ENCODE data around the gene OR4K15. TPM values are rescaled to one million over a fixed set of nuclear protein-coding genes. Genes with fewer than 3 reads are reported as not detected.

Gene OR4K15
- total RNA-seq, 1 donor from 2014 or later: not detected

- H3K27ac ChIP-seq (replicated peaks): no peak within 1 kb of the TSS
- intact Hi-C loops (cut with micrococcal nuclease): no loop called here
- TF ChIP-seq, protein P1, sequence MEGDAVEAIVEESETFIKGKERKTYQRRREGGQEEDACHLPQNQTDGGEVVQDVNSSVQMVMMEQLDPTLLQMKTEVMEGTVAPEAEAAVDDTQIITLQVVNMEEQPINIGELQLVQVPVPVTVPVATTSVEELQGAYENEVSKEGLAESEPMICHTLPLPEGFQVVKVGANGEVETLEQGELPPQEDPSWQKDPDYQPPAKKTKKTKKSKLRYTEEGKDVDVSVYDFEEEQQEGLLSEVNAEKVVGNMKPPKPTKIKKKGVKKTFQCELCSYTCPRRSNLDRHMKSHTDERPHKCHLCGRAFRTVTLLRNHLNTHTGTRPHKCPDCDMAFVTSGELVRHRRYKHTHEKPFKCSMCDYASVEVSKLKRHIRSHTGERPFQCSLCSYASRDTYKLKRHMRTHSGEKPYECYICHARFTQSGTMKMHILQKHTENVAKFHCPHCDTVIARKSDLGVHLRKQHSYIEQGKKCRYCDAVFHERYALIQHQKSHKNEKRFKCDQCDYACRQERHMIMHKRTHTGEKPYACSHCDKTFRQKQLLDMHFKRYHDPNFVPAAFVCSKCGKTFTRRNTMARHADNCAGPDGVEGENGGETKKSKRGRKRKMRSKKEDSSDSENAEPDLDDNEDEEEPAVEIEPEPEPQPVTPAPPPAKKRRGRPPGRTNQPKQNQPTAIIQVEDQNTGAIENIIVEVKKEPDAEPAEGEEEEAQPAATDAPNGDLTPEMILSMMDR (IDR thresholded peaks at IDR 0.05; ENCODE audit: borderline replicate concordance): no peak
These were observed 44.0 kb downstream of the OR4K15 start, which contains the start of gene OR4K14 for GRCh38 chr14:20019257-20019865. OR4K14 (minus strand) TSS chr14:20019307; CDS start chr14:20015193, 4,114 bp downstream.

More at GRCh38 chr14:20019257-20019865, 44.0 kb downstream of the OR4K15 start, which contains the start of gene OR4K14:
- H3K4me1 ChIP-seq: no peaks in the 10 kb centered on the region
- H3K36me3 ChIP-seq: no peaks in the 10 kb centered on the region
- no peaks in the 10 kb centered on the region for H3K27me3 ChIP-seq (ENCODE audit: low read depth)
- no peak within 1 kb of the TSS for H3K4me3 ChIP-seq
- no peak for DNase-seq
- H3K9me3 ChIP-seq (replicated peaks): peaks cover 5% of the 10 kb centered on the region

Other genes starting within 250 kb of the OR4K15 start
- gene OR4Q3, start 232.0 kb upstream of the OR4K15 start, total RNA-seq: not detected
- gene OR4M1, start 202.1 kb upstream of the OR4K15 start, total RNA-seq: not detected
- gene OR4N2, start 171.8 kb upstream of the OR4K15 start, total RNA-seq: not detected
- not detected for gene OR4K2, start 100.4 kb upstream of the OR4K15 start, total RNA-seq
- not detected for gene OR4K5, start 55.0 kb upstream of the OR4K15 start, total RNA-seq
- gene OR4K1, start 44.7 kb upstream of the OR4K15 start, total RNA-seq: not detected
- not detected for gene OR4Q2, start 26.6 kb downstream of the OR4K15 start, total RNA-seq
- gene OR4K14, start 43.7 kb downstream of the OR4K15 start, total RNA-seq: not detected
- gene OR4K13, start 60.4 kb downstream of the OR4K15 start, total RNA-seq: not detected
- gene OR4L1, start 84.5 kb downstream of the OR4K15 start, total RNA-seq: not detected
- gene OR4K17, start 135.1 kb downstream of the OR4K15 start, total RNA-seq: not detected
- gene OR4N5, start 163.2 kb downstream of the OR4K15 start, total RNA-seq: not detected
- not detected for gene OR11G2, start 215.3 kb downstream of the OR4K15 start, total RNA-seq
- not detected for gene OR11H6, start 248.1 kb downstream of the OR4K15 start, total RNA-seq

Data from left ventricle myocardium inferior (tissue), 1 donor.